Urinary bladder (tissue), 4 donors: ENCODE measurements around the gene SYNJ2. TPM values are rescaled to one million over a fixed set of nuclear protein-coding genes. Genes with fewer than 3 reads are reported as not detected.

Experiments used
- DNase-seq: peaks from one replicate; pipeline ENCODE4 v3.0.0-alpha.2; 2015; ENCODE audit errors: extremely low spot score
- H3K27ac ChIP-seq: one replicate; pipeline ENCODE4 v1.5.1; 2013; ENCODE audit warnings: low read depth, mild to moderate bottlenecking, moderate library complexity
- H3K36me3 ChIP-seq: one replicate; pipeline ENCODE4 v1.6.1; 2013; ENCODE audit warnings: mild to moderate bottlenecking, moderate library complexity; ENCODE audit not compliant: insufficient read depth
- H3K4me1 ChIP-seq: one replicate; pipeline ENCODE4 v1.6.1; 2013; ENCODE audit warnings: mild to moderate bottlenecking, moderate library complexity; ENCODE audit not compliant: insufficient read depth
- H3K4me3 ChIP-seq: one replicate; pipeline ENCODE4 v1.5.1; 2013; ENCODE audit warnings: low read depth, low read length
- WGBS: extraction: QIAGEN DNeasy Blood & Tissue Kit; methylation state at CpG from one replicate; pipeline ENCODE4 v1.1.7; 2013; 5-methylcytosine and 5-hydroxymethylcytosine counted together
- polyA plus RNA-seq: library from polyadenylated mRNA; stranded (reverse); fragments of 200-250 nt; gene quantifications from one replicate; pipeline ENCODE4 v1.2.3, GENCODE V29; 2013
- total RNA-seq: library from RNA; depleted of rRNA; stranded (reverse); fragments of >200 nt; gene quantifications from one replicate; pipeline ENCODE4 v1.2.3, GENCODE V29; 2014
- donor health status: healthy with polysubstance abuse.
- donor health status: healthy.

Gene SYNJ2
- total and polyA plus RNA-seq, 2 donors: 10.7 to 14.3 TPM

DNA sequence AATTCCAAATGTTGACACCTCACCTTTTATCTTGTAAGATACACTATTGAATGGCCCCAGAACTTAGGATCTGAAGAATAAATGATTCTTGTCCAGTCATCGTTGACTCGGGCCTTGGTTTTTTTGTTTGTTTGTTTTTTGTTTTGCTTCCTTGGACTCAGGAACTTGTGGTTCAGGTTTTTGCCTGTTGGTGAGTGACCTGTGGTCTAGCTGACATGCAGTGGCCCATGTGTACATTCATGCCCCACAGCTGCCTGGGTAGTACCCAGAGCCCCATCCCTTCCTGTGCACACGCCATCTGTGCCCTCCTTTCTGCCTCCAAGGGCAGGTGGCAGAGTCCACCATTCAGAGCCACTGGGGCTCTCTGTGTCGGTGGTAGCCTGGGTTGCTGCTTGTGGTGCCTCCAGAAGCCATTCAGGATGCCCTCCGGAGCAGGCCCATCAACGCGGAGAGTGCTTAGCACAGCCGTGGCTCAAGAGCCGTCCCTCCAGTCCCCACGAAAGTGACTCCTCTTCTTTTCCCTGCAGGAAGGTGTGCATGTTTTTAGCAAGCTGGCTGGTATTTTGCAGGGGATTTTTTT is 85.9 kb downstream of the SYNJ2 start:
- H3K27ac ChIP-seq: no peak overlapping the region
- no peaks in the 10 kb centered on the region for H3K4me1 ChIP-seq
- 89% methylated on average over 10 of the region's 10 CpGs for WGBS
- H3K4me3 ChIP-seq: no peak overlapping the region
- H3K36me3 ChIP-seq: no peaks in the 10 kb centered on the region
- DNase-seq: no peak

DNA sequence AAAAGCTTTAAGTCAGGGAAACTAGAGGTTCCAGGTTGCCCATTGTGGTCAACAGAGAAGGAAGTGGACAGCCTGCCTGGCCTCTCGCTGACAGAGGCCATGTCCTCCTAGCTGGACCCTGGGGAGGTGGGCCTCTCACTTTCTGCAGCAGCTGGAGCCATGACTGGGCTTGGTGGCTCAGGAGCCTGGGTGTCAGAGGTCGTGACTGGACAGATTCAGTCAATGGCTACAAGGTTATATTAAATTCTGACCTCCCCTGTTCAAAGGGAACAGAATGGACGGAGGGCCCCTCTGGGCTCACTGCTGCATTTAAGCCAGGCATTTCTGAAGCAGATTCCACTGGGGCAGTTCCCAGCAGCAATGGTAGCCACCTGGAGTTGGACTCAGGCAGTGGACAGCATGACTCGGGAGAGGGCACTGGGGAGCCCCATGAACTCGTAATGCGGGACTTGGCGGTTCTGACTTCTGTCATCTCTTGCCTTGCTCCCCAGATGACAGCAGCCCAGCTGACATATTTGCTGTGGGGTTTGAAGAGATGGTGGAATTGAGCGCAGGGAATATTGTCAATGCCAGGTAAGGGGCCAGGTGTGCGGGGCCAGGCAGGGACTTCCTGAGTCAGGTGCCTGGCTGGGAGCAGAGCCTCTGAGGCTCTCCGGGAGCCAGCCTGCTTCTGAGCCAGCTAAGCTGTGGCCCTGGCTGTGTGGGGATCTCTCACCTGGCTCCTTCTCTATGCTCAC is 86.7 kb downstream of the SYNJ2 start:
- Histone ChIP-seq H3K4me1 (no peaks in the 10 kb centered on the region), H3K4me3 (no peak overlapping the region), H3K27ac (peak overlapping the region; percentile 3), H3K36me3 (no peaks in the 10 kb centered on the region)
- WGBS: 88% methylated on average over 10 of the region's 10 CpGs
- no peak for DNase-seq

DNA sequence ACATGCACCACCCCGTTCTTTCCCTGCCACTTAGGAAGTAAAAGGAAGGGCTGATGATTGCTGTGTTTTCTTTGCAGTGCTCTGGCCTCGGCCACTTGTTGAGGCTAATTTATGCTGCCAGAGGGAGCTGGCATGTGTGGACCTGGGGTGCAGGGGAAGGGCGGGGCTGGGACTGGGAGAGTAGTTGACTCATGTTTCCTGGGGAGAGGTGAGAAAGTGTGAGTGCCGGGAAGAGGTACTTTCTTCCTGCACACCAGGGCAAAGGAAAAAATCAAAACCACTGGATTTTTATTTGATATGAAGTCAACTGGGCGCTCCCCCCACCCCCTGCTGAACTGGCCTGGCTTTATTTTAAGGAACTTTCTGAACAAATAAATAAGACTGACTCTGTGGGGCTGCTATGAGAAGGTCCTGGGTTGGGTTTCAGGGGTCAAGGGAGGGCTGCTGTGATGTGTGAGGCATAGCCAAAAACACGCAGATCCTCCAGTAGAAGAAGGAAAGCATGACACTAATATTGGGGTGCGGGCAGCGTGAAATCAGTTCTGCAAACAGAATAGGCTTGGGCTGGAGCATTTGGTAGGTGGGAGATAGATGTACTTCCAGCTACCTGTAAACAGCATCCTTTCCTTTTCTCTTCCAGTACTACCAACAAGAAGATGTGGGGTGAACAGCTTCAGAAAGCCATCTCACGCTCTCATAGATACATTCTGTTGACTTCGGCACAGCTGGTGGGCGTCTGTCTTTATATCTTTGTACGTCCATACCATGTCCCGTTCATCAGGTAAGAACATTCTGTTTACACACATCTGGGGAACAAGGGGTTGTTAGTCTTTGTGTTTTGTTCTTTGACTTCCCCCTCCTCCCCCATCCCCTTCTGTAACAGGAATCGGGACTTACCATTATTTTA is 87.5 kb downstream of the SYNJ2 start:
- no peak for DNase-seq
- 78% methylated on average over 14 of the region's 14 CpGs for WGBS
- Histone ChIP-seq H3K27ac (peak overlapping the region; percentile 3), H3K4me3 (no peak overlapping the region), H3K36me3 (no peaks in the 10 kb centered on the region), H3K4me1 (no peaks in the 10 kb centered on the region)

DNA sequence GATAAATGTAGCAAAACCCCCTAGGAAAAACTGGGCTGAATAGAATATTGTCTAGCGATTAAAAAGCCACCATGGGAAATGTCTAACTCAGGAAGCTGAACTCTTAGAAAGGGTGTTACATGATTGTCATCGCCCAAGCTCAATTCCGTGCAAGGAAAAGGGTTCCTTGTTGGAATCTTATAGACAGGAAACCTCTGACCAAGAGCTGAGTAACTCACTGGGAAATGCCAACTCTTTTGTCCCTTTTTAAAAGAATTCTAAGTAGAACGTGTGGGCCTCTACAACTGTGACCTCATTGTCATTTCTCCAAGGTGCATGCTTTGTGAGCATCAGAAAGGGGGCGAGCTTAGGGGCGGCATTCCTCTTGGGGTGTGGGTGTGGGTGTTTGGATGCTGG is 88.1 kb downstream of the SYNJ2 start:
- H3K36me3 ChIP-seq: no peaks in the 10 kb centered on the region

DNA sequence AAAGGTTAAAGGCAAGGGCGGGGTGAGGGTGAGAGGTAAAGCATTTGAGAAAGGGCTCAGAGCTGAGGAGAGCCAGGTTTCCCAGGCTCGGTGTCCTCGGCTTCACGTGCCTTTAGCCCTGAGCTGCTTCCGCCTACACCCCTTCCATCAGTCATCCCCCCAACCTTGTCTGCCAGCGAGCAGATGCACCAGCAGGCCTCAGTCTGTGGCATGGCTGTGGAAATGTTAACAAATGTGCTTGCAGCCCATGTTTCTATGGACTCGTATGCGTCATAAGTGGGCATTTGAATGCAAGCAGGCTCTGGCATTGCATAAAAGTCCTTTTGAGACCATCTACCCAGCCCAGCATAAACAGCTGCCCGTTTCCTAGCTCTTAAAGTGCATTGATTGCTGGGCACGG is 88.8 kb downstream of the SYNJ2 start:
- Histone ChIP-seq H3K4me1 (no peaks in the 10 kb centered on the region), H3K36me3 (no peaks in the 10 kb centered on the region), H3K27ac (no peak overlapping the region), H3K4me3 (no peak overlapping the region)
- DNase-seq: no peak
- 90% methylated on average over 10 of the region's 10 CpGs for WGBS

More for the DNA sequence above, 88.1 kb downstream of the SYNJ2 start:
- 84% methylated on average over 6 of the region's 6 CpGs for WGBS
- Histone ChIP-seq H3K4me1 (no peaks in the 10 kb centered on the region), H3K4me3 (no peak overlapping the region), H3K27ac (no peak overlapping the region)
- DNase-seq: no peak

DNA sequence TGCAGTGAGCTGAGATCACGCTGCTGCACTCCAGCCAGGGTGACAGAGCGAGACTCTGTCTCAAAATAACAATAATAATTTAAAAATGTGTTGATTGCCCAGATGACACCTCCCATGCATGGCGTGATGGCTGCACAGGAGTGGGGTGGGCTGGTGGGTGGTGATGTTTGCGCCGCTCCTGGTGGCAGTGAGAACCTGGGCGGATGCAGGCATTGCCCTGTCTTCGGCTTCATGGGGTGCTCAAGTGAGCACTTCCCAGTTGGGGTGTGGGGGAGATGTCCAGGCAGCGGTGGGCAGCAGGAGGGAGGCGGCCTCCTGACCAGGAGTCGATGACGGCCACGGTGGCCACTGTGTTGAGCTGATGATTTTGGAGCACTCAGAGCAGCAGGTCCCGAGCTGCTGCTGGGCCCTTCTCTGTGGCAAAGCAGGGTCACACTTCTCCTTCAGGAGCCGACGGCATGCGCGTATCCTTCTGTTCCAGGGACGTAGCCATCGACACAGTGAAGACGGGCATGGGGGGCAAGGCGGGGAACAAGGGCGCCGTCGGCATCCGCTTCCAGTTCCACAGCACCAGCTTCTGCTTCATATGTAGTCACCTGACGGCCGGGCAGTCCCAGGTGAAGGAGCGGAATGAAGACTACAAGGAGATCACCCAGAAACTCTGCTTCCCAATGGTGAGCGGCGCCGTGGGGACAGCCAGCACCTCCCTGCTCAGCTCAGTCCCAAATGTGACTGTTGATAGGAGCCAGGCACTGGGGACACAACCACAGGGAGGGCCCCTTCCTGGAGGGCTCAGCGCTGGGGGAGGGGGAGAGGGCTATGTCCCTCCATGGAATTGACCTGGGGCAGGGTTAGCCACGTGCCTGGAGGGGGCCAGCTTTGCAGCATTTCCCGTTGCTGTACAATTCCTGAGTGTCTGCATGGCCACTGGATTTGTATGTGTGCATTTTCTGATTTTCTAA is 89.7 kb downstream of the SYNJ2 start:
- 89% methylated on average over 34 of the region's 34 CpGs for WGBS
- no peak overlapping the region for H3K27ac ChIP-seq
- H3K36me3 ChIP-seq: no peaks in the 10 kb centered on the region
- no peak overlapping the region for H3K4me3 ChIP-seq
- no peaks in the 10 kb centered on the region for H3K4me1 ChIP-seq
- DNase-seq: no peak

DNA sequence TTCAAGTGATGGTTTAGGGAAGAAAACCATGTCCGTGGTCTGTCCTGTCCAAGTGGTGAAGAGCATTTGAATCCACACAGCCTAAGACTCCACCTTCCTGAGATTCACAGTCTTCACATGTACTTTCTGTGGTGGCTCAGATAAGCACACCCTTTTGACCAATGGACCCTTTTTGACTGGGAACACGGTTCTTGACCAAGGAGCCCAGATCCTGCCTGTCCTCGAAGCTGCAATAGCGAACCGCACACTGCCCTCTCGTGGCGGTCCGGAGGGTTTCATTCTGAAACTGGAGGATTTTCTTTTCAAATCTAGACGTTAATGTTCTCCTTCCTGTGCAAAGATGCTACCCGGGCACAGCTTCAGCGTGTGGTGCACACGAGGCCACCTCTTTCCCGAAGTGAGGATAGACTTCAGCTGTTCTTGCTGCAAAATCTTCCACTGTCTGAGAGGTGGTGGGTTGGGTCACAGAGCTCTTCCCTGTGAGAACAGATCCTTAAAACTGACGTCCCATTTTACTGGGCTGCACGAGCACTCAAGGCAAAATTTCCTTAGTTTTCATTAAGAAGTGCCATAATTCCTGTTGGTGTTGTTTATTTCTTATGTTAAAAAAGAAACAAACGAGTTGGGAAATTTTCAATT is 90.5 kb downstream of the SYNJ2 start:
- Histone ChIP-seq H3K4me1 (no peaks in the 10 kb centered on the region), H3K27ac (no peak overlapping the region), H3K36me3 (no peaks in the 10 kb centered on the region), H3K4me3 (no peak overlapping the region)
- DNase-seq: no peak
- 19% methylated on average over 16 of the region's 16 CpGs for WGBS

DNA sequence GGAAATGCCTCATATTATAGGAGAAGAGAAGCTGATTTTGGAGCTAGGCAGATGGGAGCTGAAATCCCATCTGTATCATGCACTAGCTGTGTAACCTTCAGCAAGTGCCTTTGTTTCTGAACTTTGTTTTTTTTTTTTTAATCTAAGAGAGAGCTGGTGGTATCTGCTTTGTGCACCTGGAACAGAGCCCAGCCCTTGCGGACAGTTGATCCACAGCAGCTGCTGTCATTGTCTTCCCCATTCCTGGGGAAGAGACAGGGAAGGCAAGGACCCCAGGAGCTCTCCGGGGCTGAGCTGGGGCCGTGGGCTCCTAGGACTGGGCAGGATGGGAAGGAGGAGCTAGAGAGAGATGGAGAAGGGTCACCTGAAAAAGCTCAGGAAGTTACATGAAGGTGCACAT is 92.1 kb downstream of the SYNJ2 start:
- H3K36me3 ChIP-seq: no peaks in the 10 kb centered on the region
- no peak for DNase-seq
- WGBS: 45% methylated on average over 3 of the region's 3 CpGs
- H3K27ac ChIP-seq: no peak overlapping the region
- no peaks in the 10 kb centered on the region for H3K4me1 ChIP-seq
- no peak overlapping the region for H3K4me3 ChIP-seq

DNA sequence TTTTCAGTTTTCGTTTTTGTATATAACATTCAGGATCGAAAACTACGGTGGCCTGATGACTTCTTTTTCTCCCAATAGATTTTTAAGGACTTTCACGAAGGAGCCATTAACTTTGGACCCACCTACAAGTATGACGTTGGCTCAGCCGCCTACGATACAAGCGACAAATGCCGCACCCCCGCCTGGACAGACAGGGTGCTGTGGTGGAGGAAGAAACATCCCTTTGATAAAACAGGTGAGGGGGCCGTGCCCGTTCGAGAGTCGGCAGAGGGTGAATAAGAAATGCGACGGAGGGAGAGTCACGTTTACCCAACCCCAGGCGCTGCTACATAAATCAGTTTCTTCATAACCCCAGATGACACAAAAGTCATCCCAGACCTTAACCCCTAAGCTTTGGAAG is 94.9 kb downstream of the SYNJ2 start:
- WGBS: 93% methylated on average over 18 of the region's 18 CpGs
- DNase-seq: no peak
- H3K4me1 ChIP-seq: no peaks in the 10 kb centered on the region
- no peak overlapping the region for H3K27ac ChIP-seq
- H3K36me3 ChIP-seq: peaks cover 2% of the 10 kb centered on the region
- H3K4me3 ChIP-seq: no peak overlapping the region

DNA sequence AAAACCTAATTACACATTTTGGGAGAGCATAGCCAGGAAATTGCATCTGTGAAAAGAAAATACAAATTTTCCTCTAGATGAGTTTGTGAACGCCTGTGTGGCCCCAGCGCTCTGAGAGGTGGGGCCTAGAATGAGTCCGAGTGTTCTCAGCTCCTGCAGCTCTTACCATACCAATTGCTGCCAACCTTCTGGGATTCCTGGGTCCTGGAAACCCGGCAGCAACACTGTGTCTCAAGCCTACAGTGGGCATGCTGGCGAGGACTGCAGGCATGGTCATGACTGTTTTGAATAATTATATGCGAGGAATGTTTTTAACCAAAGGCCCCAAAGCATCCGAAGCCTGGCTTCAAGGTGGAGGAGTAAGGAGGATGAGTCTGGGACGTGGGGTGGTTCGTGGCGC is 96.0 kb downstream of the SYNJ2 start:
- 90% methylated on average over 10 of the region's 10 CpGs for WGBS
- Histone ChIP-seq H3K27ac (no peak overlapping the region), H3K36me3 (peaks cover 2% of the 10 kb centered on the region), H3K4me1 (no peaks in the 10 kb centered on the region), H3K4me3 (no peak overlapping the region)
- DNase-seq: no peak

DNA sequence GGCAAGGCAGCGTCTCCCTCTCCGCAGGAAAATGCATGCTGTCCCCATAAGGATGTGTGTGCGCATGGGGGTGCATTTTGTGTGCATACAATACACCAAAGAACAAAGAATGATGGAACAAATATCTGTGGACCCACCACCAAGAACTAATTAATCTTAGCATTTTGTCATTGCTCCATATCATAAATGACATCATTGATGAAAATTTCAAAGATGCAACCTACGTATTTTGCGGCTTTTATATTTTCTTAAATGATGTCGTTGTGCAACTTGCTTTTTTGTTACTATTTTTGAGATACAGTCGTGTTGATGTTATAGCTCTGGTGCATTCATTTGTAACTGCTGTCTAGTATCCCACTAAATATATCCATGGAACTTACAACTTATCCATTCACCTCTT is 96.7 kb downstream of the SYNJ2 start:
- Histone ChIP-seq H3K27ac (no peak overlapping the region), H3K36me3 (peaks cover 2% of the 10 kb centered on the region), H3K4me1 (no peaks in the 10 kb centered on the region), H3K4me3 (no peak overlapping the region)
- WGBS: 80% methylated on average over 7 of the region's 7 CpGs
- DNase-seq: no peak

DNA sequence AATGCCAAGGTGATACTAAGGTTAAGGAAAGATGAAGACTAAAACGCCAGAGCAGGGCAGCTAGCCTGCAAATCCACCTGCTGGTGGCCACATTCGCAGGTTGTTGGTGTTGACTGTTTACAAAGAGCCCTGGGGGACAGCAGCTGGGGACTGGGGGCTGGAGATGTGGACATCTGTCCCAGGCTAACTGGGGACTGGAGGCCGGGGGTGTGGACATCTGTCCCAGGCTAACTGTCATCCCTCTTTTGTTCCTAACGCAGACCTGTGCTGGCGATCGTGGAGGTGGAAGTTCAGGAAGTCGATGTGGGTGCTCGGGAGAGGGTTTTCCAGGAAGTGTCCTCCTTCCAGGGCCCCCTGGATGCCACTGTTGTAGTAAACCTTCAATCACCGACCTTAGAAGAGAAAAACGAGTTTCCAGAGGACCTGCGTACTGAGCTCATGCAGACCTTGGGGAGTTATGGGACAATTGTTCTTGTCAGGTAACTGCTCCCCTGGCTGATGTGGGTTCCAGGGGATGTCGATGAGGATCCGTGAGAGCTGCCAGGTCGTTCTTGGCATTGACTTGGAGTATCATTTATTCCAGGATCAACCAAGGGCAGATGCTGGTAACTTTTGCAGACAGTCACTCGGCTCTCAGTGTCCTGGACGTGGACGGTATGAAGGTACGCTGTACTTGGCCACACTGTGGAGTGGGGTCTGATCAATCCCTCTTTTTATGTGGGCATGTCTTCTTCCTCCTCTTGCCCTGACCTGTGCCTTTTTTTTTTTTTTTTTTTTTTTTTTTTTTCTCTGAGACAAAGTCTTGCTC is 99.4 kb downstream of the SYNJ2 start:
- no peaks in the 10 kb centered on the region for H3K4me1 ChIP-seq
- H3K27ac ChIP-seq: no peak overlapping the region
- H3K36me3 ChIP-seq: peaks cover 2% of the 10 kb centered on the region
- H3K4me3 ChIP-seq: no peak overlapping the region
- WGBS: 83% methylated on average over 18 of the region's 18 CpGs
- no peak for DNase-seq
